ENCODE results near the gene CDH3.

Gene CDH3

GRCh38 chr16:68739964-68740627, 95.0 kb downstream of the CDH3 start:
- no peak for DNase-seq

GRCh38 chr16:68740628-68741346, 95.7 kb downstream of the CDH3 start:
- no peak for DNase-seq

- DNase-seq, result no peak
Observed at GRCh38 chr16:68743664-68744063, 98.6 kb downstream of the CDH3 start.

GRCh38 chr16:68744744-68745280, 99.7 kb downstream of the CDH3 start:
- DNase-seq, result no peak

- DNase-seq, result no peak
Observed at GRCh38 chr16:68746951-68747350, 101.8 kb downstream of the CDH3 start.

GRCh38 chr16:68749432-68749831, 104.3 kb downstream of the CDH3 start:
- DNase-seq, result peak; percentile 19

Data from activated CD4-positive, alpha-beta T cell treated with anti-CD3 and anti-CD28 coated beads for 48 hours (primary cell).